PC-3 (cell line): Measurements from ENCODE around the gene PTPRN2. TPM values are rescaled to one million over a fixed set of nuclear protein-coding genes. Genes with fewer than 3 reads are reported as not detected.

Experiments
- ATAC-seq: fragments of 200-7000 bp; cut with Tn5 transposase; 2 replicates; pipeline ENCODE4 v1.9.1; 2020; ENCODE audit warnings: mild to moderate bottlenecking, moderate library complexity
- BruUV-seq: library from RNA; stranded (reverse); fragments of 400-500 nt; replicated peaks from 2 replicates; lab custom pipeline; 2021; lab: Mats Ljungman, UMichigan
- CTCF ChIA-PET: fragments of 300-600 bp; sonication (Branson Sonifier 250); formaldehyde crosslinking; loops from one replicate; lab custom pipeline; 2022; ENCODE audit warnings: antibody characterized with exemption; lab: Charles Lee
- POLR2A ChIA-PET: fragments of 300-600 bp; sonication (Branson Sonifier 250); formaldehyde crosslinking; loops from one replicate; lab custom pipeline; 2022; ENCODE audit warnings: antibody characterized with exemption; ENCODE audit not compliant: unreplicated experiment; lab: Charles Lee
- DNase-seq: peaks from one replicate; pipeline ENCODE4 v3.0.0-alpha.2; 2015
- H2AFZ ChIP-seq: fragments of 300-600 bp; sonication (generic); 2 replicates; pipeline ENCODE4 v1.6.0; 2016; ENCODE audit warnings: antibody characterized with exemption, low read length
- H3F3A ChIP-seq: fragments of 300-600 bp; sonication (generic); one replicate; pipeline ENCODE4 v1.6.0; 2017; ENCODE audit warnings: antibody characterized with exemption, low read length, control low read depth, mild to moderate bottlenecking; ENCODE audit not compliant: unreplicated experiment
- H3K27ac ChIP-seq: fragments of 300-600 bp; sonication (generic); 2 replicates; pipeline ENCODE4 v1.5.1; 2016; ENCODE audit warnings: mild to moderate bottlenecking, low read length
- H3K27me3 ChIP-seq: fragments of 300-600 bp; sonication (generic); 2 replicates; pipeline ENCODE4 v1.6.1; 2016; ENCODE audit warnings: low read length, mixed read lengths
- H3K36me3 ChIP-seq: fragments of 300-600 bp; sonication (generic); 2 replicates; pipeline ENCODE4 v1.6.1; 2016; ENCODE audit warnings: low read depth, mixed run types, low read length, mixed read lengths
- H3K4me1 ChIP-seq: fragments of 300-600 bp; sonication (generic); 2 replicates; pipeline ENCODE4 v1.5.1; 2016; ENCODE audit warnings: low read length; ENCODE audit not compliant: insufficient read depth
- H3K4me2 ChIP-seq: fragments of 300-600 bp; sonication (generic); 2 replicates; pipeline ENCODE4 v1.6.0; 2016; ENCODE audit warnings: low read length
- H3K4me3 ChIP-seq: fragments of 300-600 bp; sonication (generic); 2 replicates; pipeline ENCODE4 v1.5.1; 2016; ENCODE audit warnings: mild to moderate bottlenecking, low read length, mixed read lengths
- H3K79me2 ChIP-seq: fragments of 300-600 bp; sonication (generic); 2 replicates; pipeline ENCODE4 v1.6.1; 2017; ENCODE audit warnings: low read length, mixed read lengths
- H3K9ac ChIP-seq: fragments of 300-600 bp; sonication (generic); 2 replicates; pipeline ENCODE4 v1.6.0; 2016; ENCODE audit warnings: mild to moderate bottlenecking, low read length
- H3K9me2 ChIP-seq: fragments of 300-600 bp; sonication (generic); replicated peaks from 2 replicates; pipeline ENCODE4 v1.6.1; 2016; ENCODE audit warnings: mixed run types, low read length, mixed read lengths
- H3K9me3 ChIP-seq: fragments of 300-600 bp; sonication (generic); 2 replicates; pipeline ENCODE4 v1.6.1; 2016; ENCODE audit warnings: low read length, mixed read lengths
- H4K20me1 ChIP-seq: fragments of 300-600 bp; sonication (generic); 2 replicates; pipeline ENCODE4 v1.6.1; 2016; ENCODE audit warnings: low read length, mixed read lengths
- CTCF ChIP-seq: fragments of 300-600 bp; sonication (generic); conservative IDR thresholded peaks from 2 replicates; pipeline ENCODE4 v1.5.1; 2017; ENCODE audit warnings: antibody characterized with exemption, low read depth, mild to moderate bottlenecking, low read length
- EZH2 ChIP-seq: fragments of 300-600 bp; sonication (generic); IDR thresholded peaks from one replicate; pipeline ENCODE4 v1.6.1; 2017; ENCODE audit warnings: antibody characterized with exemption, mild to moderate bottlenecking, low read length; ENCODE audit not compliant: unreplicated experiment
- EZH2phosphoT487 ChIP-seq: fragments of 300-600 bp; sonication (generic); IDR thresholded peaks from 2 replicates; pipeline ENCODE4 v1.6.1; 2018; ENCODE audit warnings: mild to moderate bottlenecking, antibody characterized with exemption, low read length, borderline replicate concordance
- intact Hi-C: fragments of 100-400 bp; cut with micrococcal nuclease; formaldehyde crosslinking; loops from 2 replicates; pipeline ENCODE4 v1.9.0; 2023
- total RNA-seq: library from RNA; depleted of rRNA; stranded (reverse); fragments of >200 nt; gene quantifications from 2 replicates; pipeline ENCODE4 v1.2.3, GENCODE V29; 2014

Gene PTPRN2
- total RNA-seq, 1 experiment from 2014 or later = 3.2 TPM

GRCh38 chr7:157523766-157524421 lies 1063.7 kb downstream of the PTPRN2 start:
- Histone ChIP-seq H3K9me2 (no peaks in the 10 kb centered on the region), H3K4me3 (no peak overlapping the region), H3K36me3 (no peaks in the 10 kb centered on the region), H3K27ac (no peak overlapping the region), H3K27me3 (no peaks in the 10 kb centered on the region), H3K9ac (no peak overlapping the region), H3K9me3 (no peaks in the 10 kb centered on the region), H2AFZ (no peak overlapping the region), H3F3A (no peaks in the 10 kb centered on the region), H3K4me2 (no peak overlapping the region), H3K4me1 (no peaks in the 10 kb centered on the region), H3K79me2 (no peaks in the 10 kb centered on the region), H4K20me1 (no peaks in the 10 kb centered on the region)
- ChIA-PET CTCF (no interaction called here), POLR2A (no interaction called here)
- TF ChIP-seq EZH2 = no peak
- no peak for TF ChIP-seq CTCF
- no peak for TF ChIP-seq EZH2phosphoT487
- intact Hi-C loops = no loop called here
- BruUV-seq = no TSS peak
- ATAC-seq (no peak), DNase-seq (no peak)

GRCh38 chr7:157523371-157523765 lies 1064.3 kb downstream of the PTPRN2 start:
- Histone ChIP-seq H2AFZ (no peak overlapping the region), H3K36me3 (no peaks in the 10 kb centered on the region), H3F3A (no peaks in the 10 kb centered on the region), H3K9me3 (no peaks in the 10 kb centered on the region), H3K4me1 (no peaks in the 10 kb centered on the region), H3K9ac (no peak overlapping the region), H3K9me2 (no peaks in the 10 kb centered on the region), H4K20me1 (no peaks in the 10 kb centered on the region), H3K79me2 (no peaks in the 10 kb centered on the region), H3K27ac (no peak overlapping the region), H3K4me3 (no peak overlapping the region), H3K27me3 (no peaks in the 10 kb centered on the region), H3K4me2 (no peak overlapping the region)
- intact Hi-C loops = no loop called here
- no peak for ATAC-seq
- no peak for DNase-seq
- ChIA-PET CTCF (no interaction called here), POLR2A (no interaction called here)
- no TSS peak for BruUV-seq
- no peak for TF ChIP-seq EZH2phosphoT487
- no peak for TF ChIP-seq EZH2
- TF ChIP-seq CTCF = no peak

GRCh38 chr7:157522954-157523353 lies 1064.7 kb downstream of the PTPRN2 start:
- no peaks in the 10 kb centered on the region for H4K20me1 ChIP-seq
- CTCF ChIA-PET = no interaction called here
- BruUV-seq = no TSS peak
- no peaks in the 10 kb centered on the region for H3K79me2 ChIP-seq
- no peaks in the 10 kb centered on the region for H3F3A ChIP-seq
- H3K9me3 ChIP-seq = no peaks in the 10 kb centered on the region
- H3K4me1 ChIP-seq = no peaks in the 10 kb centered on the region
- no peak overlapping the region for H3K4me2 ChIP-seq
- H2AFZ ChIP-seq = no peak overlapping the region
- intact Hi-C loops = no loop called here
- DNase-seq = no peak
- no peak overlapping the region for H3K4me3 ChIP-seq
- no peak overlapping the region for H3K9ac ChIP-seq
- H3K9me2 ChIP-seq = no peaks in the 10 kb centered on the region
- TF ChIP-seq EZH2 (no peak), CTCF (no peak), EZH2phosphoT487 (no peak)
- POLR2A ChIA-PET = no interaction called here
- no peaks in the 10 kb centered on the region for H3K36me3 ChIP-seq
- no peak for ATAC-seq
- no peaks in the 10 kb centered on the region for H3K27me3 ChIP-seq
- H3K27ac ChIP-seq = no peak overlapping the region
